Left ventricle myocardium superior (tissue), 1 donor: ENCODE measurements around the gene SWI5. TPM values are rescaled to one million over a fixed set of nuclear protein-coding genes. Genes with fewer than 3 reads are reported as not detected.
"Not testable (repeated sequence)": the region's sequence is repeated elsewhere in the genome, so short reads cannot be mapped to it uniquely, and the experiment has no call there.

Experiments
- ATAC-seq: fragments of 200-7000 bp; cut with Tn5 transposase; one replicate; pipeline ENCODE4 v1.9.1; 2020; ENCODE audit warnings: mild to moderate bottlenecking, moderate library complexity
- DNase-seq: peaks from one replicate; pipeline ENCODE4 v3.0.0-alpha.2; 2020
- intact Hi-C: fragments of 100-400 bp; cut with micrococcal nuclease; formaldehyde crosslinking; loops from one replicate; pipeline ENCODE4 v1.11.0; 2022
- long read RNA-seq: library from polyadenylated mRNA; unstranded; transcript quantifications from one replicate; pipeline ENCODE4 v2.0.0, GENCODE V29; 2021
- total RNA-seq: library from RNA; stranded (reverse); fragmentation: NEBNext Ultra II Directional; extraction: Animal tissue kit (Norgen Biotek cat#: 25700); gene quantifications from one replicate; pipeline ENCODE4 v1.2.1, GENCODE V29; 2021
- donor health status: DM: no; HTN: yes; CAD: no; lungs with severe emphysema.

SWI5 gene
- total RNA-seq = 16.2 TPM
- long read RNA-seq, transcript SWI5-203 (5 exons, 763 nt) = major isoform, 10 of 17 reads
- long read RNA-seq, partial matches to known transcripts = 2 of 17 reads
- long read RNA-seq, other reads (novel, unspliced or antisense) = 3 of 17 reads

DNA sequence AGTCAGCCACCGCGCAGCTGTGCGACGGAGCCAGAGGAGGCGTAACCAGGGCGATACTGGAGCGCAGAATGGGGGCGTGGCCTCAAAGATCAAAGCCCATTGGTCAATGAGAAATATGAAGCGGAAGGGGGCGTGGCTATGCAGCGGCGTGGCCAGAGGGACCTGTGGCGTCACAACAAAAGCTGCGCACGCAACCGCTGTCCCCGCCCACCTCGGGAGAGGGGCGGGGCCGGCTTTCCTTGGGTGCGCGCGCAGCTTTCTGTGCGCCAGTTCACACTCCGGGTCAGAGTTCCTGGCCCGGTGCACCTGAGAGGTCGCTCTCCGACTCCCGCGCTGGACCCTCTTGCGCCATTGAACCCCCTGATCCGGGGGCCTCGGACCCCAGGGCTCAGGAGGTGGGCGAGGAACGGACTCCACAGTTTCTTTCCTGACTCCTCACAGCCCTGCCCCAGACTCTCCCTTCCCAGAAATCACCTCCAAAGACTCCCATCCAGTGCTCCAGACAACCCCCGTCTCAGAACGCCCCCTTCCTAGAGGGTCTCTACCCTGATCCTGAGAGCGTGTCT, at the start of gene SWI5:
SWI5 (plus strand) TSS at position 269 of the 566 bp plus-strand sequence.
- DNase-seq (peak; percentile 100), ATAC-seq (peak; percentile 97)
- intact Hi-C loops = no loop called here

DNA sequence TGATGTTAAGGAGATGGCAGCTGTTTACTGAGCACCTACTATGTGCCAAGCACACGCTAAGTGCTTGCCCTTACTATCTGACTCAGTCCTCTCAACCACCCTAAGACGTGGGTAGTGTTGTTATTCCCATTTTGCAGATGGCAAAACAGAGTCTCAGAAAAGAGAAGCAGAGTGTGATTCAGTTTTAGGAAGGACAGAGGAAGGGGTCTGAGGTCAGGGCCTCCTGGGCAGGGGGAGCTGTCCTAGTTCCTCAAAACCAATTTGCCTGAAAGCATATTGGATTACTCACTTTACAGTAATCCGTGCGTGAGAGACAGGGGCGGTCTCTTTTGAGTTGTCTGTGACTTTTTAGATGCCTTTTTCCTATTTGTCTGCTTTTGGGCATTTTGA, 49.7 kb upstream of the SWI5 start:
- ATAC-seq = no peak
- no peak for DNase-seq
- intact Hi-C loops = no loop called here

DNA sequence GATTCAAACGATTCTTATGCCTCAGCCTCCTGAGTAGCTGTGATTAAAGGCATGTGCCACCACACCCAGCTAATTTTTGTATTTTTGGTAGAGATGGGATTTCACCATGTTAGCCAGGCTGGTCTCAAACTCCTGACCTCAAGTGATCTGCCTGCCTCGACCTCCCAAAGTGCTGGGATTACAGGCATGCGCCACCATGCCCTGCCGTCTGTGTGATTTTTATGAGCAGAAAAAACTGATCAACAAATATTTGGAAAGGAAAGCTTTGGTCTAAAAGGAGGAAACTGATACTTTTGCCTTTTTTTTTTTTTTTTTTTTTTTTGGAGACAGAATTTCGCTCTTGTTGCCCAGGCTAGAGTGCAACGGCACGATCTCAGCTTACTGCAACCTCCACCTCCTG, 45.2 kb upstream of the SWI5 start:
- ATAC-seq, intact Hi-C loops, DNase-seq: not testable (repeated sequence)

DNA sequence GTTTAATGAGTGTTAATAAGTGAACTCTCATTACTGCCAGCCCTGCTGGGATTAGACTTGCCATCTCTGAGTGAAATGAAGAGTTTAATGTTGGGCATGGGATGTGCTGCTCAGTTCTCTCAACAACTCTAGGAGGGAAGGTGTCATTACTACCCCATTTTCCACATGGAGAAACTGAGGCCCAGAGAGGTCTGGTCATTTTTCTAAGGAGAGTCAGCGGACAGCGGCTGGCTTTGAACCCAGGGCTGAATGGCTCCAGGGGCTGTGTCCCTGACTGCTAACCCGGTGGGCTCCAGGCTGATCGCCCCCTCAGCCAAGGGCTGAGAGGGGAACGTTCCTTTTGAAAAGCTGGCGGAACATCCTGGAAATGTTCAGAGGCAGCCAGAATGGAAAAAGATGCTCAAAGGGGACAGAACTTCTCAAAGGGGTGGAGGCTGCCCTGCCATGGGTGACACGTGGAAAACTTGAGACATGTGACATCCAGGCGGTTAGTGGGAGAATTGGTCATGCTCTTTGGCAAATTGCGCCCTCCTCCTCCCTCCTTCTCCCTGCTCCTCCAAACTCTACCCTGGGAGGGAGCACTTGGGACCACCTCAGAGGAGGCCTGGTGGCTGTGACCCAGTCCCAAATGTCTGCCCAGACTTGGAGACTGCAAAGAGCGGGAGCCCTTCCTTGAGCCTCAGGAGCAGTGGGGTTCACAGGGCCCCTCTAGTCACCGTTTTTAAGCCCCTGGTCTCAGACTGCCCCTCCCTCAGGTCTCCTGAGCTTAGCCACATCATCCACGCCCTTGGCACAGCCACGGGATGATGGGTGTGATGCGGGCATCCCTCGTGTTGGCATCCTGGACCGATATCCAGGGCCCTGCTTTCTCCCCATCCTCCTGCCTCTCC, 44.2 kb upstream of the SWI5 start:
- DNase-seq (no peak), ATAC-seq (peak; percentile 62)

DNA sequence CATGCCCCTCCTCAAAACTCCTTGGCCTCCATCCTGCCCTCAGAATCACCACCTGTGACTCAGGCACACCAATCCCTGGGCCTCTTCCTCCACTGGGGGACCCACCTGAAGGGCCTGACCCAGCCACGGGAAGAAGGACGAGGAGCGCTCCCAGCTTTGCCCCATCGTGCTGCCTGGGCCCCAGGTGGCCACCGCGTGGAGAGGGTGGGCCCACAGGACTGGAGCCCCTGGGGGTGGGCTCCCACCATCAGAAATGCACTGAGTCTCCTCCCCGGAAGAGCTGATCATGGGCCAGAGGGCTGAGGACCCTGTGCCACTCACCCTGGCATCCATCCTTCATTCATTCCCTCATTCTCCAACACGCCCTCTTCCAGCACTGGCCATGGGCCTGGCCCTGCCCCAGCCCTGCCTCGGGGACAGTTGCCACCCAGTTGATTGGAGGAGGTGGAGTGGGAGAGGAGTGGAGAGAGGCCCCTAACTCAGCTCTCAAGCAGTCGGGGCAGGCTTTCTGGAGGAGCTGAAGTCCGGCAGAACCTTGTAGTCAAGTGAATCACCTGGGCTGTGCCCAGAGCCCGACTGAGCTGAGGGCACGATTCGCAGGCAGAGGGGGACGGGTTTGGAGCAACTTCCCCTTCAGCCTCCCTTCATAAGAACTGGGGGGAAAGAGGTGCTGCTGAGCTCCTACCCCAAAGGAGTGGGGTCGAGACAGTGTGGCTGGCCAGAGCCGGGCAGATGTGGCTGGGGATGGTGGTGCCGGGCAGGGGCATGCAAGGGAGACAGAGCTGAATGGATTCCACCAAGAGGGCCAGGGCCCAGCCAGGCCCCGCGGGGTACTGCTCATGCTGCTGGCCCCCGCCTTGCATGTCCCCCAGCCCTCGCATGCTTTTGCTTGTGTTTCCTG, 43.3 kb upstream of the SWI5 start:
- intact Hi-C loops = no loop called here
- no peak for ATAC-seq
- no peak for DNase-seq

More for the DNA sequence above, 44.2 kb upstream of the SWI5 start:
- intact Hi-C loops = no loop called here

DNA sequence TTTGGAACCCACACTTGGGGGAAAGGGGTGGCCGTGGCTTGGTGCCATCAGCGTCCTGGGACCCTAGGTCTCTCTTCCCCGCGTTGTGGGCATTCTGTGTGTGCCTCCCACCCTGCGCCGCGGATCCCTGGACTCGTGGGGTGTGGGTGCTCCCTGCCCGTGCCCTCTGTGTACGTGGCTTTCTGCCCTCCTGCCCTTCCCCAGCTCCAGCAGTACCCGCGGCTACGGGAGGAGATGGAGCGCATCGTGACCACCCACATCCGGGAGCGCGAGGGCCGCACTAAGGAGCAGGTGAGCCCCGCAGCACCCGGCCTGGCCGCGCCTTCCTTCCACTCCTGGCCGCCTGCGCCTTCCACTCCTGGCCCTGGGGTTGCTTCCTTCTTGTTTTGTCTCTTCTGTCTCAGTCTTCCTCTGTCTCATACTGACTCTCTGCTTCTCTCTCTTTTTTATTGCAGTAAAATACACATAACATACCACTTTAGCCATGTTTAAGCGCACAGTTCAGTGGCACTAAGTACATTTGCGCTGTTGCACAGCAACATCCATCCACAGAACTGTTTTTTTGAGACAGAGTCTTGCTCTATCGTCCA, 42.2 kb upstream of the SWI5 start:
- intact Hi-C loops = no loop called here
- no peak for ATAC-seq
- no peak for DNase-seq

DNA sequence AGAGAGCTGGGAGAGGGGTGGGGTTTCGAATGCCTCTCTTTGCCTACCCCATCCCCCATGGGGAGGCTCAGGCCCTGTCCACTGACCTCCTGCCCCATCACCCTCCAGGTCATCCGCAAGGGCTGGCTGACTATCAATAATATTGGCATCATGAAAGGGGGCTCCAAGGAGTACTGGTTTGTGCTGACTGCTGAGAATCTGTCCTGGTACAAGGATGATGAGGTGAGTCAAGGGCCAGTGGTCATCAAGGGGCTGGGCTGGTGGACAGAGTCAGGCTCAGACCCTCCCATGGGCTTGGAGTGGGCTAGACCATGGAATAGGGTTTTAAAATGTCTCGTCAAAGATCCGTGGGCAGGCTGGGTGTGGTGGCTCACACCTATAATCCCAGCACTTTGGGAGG, 34.0 kb upstream of the SWI5 start:
- ATAC-seq (no peak), DNase-seq (no peak)
- intact Hi-C loops = no loop called here

DNA sequence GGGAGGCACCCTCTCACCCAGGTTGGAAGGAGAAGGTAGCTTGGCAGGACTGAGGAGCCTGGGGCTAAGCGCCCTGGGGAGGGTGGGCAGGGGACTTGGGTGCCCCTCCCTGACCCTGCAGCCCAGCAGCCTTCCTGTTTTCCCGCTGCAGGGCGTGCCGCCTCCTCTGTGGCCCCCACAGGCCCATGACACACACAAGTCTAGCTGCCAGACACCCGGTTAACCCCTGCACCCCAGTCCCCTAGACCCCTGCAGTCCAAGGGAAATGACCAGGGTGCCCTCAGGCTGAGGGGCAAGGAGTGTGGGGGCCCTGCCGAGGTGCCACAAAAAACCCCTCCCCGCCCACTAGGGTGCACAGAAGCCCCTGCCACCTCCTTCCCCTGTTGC, 33.3 kb upstream of the SWI5 start:
- intact Hi-C loops = no loop called here
- DNase-seq (peak; percentile 77), ATAC-seq (peak; percentile 55)

DNA sequence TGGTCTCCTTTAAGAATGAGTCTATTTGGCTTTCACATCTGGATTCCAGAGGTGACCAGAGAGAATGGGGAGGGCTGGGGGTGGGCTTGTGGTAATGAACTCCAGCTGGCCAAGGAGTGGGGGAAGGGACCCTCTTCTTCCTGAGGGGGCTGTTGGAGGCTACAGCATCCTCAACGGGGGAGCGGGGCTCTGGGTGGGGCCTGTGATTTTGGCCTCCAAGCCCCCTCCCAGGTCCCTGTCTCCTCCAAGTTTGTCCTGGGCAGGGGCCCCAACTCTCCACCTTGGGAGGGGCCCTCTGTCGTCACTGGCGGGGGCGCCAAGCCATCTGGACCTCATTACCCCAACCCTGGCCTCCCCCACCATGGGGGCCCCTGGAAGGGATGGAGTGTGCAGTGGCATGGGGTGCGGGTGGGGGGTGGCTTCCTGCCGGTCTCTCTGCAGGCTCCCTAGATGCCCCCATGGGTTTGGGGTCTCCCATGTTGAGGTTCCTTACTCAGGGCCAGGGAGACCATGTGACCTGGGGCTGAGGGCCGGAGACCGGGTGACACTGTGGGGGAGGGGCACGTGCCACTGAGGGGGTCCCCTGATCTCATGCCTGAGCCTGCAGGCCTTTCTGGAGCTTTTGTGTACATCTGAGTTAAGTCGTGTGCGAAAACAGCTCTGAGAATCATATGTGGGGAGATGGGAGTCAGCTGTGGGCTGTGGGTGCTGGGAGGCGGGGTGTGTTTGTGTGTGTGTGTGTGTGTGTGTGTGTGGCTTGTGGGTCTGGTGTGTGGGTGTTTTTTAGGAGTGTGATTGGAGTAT, 32.7 kb upstream of the SWI5 start:
- peak; percentile 45 for ATAC-seq
- intact Hi-C loops = no loop called here
- DNase-seq = peak; percentile 71

DNA sequence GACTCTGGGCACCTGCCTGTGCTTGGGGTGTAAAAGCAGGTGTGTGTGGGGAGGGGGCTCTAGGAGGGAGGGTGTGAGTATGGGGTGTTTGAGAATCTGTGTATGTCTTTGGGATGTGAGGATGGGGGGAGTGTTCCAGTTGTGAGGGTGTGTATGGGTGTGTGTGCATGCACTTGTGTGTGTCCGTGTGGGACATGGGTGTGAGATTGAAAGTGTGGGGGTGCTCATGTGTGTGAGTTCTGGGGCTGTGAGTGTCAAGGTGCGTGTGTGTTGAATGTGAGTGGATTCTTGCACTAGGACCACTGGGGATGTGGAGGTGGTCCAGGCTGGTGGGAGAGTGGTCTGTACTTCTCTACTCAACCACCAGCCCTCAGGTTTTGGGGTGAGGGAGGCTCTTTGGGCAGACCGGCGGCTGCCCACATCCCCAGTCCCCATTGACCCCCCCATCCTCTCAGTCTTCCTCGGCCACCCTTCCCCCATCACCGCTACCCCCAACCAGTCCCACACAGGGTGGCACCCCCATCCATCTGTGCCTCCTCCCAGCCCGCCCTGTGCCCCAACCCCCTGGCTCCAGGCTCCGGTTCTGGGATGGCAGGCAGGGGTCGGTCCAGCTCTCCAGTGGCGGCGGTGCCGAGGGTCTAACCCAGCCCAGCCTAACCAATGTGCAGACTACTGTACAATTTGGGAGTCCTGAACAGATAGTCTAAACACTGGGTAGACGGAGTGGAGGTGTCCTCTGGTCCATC, 31.8 kb upstream of the SWI5 start:
- ATAC-seq = peak; percentile 3
- DNase-seq = no peak
- intact Hi-C loops = no loop called here

DNA sequence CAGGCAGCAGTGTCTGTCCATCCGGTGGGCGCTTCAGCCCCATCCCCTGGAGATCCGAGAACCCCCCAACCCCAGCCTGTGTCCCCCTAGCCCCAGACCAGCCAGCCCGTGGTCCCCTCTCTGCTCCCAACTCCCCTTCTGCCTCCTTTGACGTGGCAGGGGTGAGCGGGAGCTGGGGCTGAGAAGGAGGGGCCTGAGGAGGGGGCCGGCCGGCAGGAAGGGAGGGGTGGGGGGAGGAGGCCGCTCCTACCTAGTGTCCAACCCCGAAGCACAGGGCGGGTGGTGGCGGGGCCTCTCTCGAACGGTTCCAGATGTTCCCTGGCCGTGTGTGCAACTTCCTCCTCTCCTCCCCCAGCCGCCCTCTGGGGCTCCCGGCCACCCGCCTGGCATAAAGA, 31.2 kb upstream of the SWI5 start:
- intact Hi-C loops = no loop called here
- DNase-seq (peak; percentile 89), ATAC-seq (peak; percentile 84)

DNA sequence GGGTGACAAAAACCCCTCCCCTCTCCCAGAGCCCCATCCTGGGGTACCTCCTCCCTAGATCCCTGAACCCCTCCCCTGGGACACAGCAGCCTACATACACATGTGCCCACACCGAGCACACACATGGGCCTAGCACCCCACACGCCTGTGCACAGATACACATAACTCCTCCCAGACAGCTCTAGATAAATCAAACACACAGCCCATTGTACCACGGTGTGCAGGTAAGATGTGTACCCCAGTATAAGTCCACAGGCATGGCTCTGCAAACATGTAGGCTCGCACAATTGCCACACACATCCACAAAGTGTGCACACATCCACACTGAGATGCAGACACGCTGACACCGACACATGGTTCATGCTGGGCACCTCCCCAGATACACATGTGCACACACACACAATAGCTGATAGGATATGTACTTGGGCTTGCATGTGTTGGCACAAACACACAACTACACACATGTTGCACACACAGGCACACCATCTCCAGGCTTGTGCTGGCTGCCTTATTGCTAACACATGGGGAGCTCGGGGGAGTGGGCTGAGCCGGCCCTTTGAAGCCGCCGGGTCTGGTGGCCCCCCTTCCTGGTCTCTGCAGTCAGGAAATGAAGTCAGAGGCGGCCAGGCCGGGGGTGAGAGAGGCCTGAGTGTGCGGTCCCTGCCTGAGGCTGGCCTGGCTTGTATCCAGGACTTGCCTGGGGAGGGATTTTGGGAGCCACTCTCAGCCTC, 30.5 kb upstream of the SWI5 start:
- ATAC-seq = peak; percentile 15
- peak; percentile 71 for DNase-seq
- intact Hi-C loops = no loop called here

DNA sequence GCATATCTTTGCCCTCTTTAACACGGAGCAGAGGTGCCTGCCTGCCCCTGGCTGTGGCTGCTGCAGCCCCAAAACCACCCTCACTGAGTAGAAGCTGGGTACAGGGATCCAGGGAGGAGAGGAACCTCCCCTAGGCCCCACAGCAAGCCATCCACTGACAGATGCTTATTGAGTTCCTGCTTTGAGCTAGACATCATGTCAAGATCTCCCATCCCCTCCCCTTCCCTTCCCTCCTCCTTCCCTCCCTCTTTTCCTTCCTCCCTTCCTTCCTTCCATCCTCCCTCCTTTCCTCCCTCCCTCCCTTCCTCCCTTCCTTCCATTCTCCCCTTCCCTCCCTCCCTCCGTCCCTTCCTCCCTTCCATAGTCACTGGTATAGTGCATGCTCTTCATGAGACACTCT, 29.6 kb upstream of the SWI5 start:
- DNase-seq (no peak), ATAC-seq (no peak)
- intact Hi-C loops = no loop called here

DNA sequence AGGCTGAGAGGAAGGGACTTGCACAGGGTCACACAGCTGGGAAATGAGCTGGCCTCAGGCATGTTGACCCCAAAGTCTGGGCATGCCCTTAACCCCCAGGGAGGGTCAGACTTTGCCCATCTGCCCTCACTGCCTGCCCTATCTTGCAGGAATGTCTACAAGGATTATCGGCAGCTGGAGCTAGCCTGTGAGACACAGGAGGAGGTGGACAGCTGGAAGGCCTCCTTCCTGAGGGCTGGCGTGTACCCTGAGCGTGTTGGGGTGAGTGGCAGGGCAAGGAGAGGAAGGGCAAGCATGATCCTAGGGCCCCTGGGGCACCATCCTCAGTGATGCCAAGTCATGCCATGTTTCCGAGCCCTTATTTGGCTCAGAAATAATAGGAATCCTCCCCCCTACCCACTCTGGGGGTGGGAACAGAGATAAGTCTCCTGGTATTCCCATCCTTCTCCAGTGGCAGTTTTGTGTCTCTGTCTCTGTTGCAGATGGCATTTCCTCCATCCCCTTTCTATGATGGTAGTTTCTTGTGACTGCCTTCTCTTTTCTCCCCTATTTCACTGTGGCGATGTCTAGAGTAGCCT, 28.8 kb upstream of the SWI5 start:
- intact Hi-C loops = no loop called here
- ATAC-seq = no peak
- no peak for DNase-seq

DNA sequence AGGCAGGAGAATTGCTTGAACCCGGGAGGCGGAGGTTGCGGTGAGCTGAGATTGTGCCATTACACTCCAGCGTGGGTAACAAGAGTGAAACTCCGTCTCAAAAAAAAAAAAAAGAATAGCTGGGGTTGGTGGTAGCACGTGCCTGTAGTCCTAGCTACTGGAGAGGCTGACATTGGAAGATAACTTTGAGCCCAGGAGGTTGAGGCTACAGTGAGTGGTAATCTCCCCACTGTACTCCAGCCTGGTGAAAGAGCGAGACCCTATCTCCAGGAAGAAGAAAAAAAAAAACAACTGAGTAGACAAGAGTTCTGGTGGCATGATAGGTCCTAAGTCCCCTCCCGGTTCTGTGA, 26.5 kb upstream of the SWI5 start:
- ATAC-seq (no peak), DNase-seq (no peak)
- intact Hi-C loops = no loop called here

DNA sequence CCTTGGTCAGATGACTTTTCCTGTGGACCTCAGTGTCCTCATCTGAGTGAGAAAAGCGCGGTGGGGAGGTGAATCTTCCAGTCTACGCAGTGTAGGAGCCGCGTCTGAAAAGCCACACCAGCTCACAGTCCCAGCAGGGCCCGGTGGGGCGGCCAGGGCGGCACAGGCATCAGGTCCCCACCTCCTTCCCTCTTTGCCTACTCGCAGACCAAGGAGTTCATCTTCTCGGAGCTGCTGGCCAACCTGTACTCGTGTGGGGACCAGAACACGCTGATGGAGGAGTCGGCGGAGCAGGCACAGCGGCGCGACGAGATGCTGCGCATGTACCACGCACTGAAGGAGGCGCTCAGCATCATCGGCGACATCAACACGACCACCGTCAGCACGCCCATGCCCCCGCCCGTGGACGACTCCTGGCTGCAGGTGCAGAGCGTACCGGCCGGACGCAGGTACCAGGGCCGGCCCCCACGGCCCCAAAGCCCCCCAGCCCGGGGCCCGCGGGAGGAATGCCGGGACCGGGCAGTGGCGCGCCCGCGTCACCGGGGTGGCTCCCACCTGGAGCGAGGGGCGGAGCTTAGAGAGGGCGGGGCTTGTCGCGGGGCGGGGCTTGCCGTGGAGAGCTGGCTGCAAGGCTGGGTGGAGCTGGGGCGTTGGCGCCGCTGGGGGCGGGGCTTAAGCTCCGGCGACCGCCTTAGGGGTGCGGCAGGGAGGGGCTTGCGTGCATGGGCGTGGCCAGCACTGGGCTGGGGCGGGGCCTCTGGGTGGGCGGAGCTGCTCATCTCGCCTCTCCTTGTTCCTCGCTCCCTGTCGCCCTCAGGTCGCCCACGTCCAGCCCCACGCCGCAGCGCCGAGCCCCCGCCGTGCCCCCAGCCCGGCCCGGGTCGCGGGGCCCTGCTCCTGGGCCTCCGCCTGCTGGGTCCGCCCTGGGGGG, 25.9 kb upstream of the SWI5 start:
- ATAC-seq (peak; percentile 84), DNase-seq (peak; percentile 88)
- intact Hi-C loops = no loop called here
